ENCODE data around the gene PLXNA1. TPM values are rescaled to one million over a fixed set of nuclear protein-coding genes. Genes with fewer than 3 reads are reported as not detected.

The PLXNA1 gene
- total and polyA plus RNA-seq, 2 experiments from 2014 or later: 11.0 to 73.5 TPM

GRCh38 chr3:126948980-126949535, 33.9 kb upstream of the PLXNA1 start:
- H3K9me2 ChIP-seq (ENCODE audit: insufficient read depth): no peaks in the 10 kb centered on the region
- H3K27me3 Mint-ChIP-seq (ENCODE audit: insufficient read depth, low read depth, poor library complexity): peaks cover 6% of the 10 kb centered on the region
- H4K20me1 ChIP-seq (replicated peaks; ENCODE audit: insufficient read depth): no peaks in the 10 kb centered on the region
- no peaks in the 10 kb centered on the region for H3K4me1 ChIP-seq (ENCODE audit: insufficient read depth)
- no peaks in the 10 kb centered on the region for H3K36me3 Mint-ChIP-seq (ENCODE audit: low read depth)
- no peaks in the 10 kb centered on the region for H3F3A ChIP-seq (replicated peaks; ENCODE audit: low read depth)
- no peak overlapping the region for H3K4me2 ChIP-seq
- H3K9me3 Mint-ChIP-seq: no peaks in the 10 kb centered on the region
- no peak overlapping the region for H3K4me3 Mint-ChIP-seq
- H2AFZ ChIP-seq: no peak overlapping the region
- no peak for DNase-seq (ENCODE audit: low spot score)
- no peaks in the 10 kb centered on the region for H3K79me2 ChIP-seq (replicated peaks; ENCODE audit: insufficient read depth)
- no peak overlapping the region for H3K27ac Mint-ChIP-seq
- no peak overlapping the region for H3K4me3 ChIP-seq
- H3K27ac ChIP-seq (ENCODE audit: low read depth): no peak overlapping the region
- H3K36me3 ChIP-seq (ENCODE audit: insufficient read depth): no peaks in the 10 kb centered on the region
- peaks cover 8% of the 10 kb centered on the region; the same call in 2 of the 3 replicates for H3K4me1 Mint-ChIP-seq
- ATAC-seq: no peak
- TF ChIP-seq EZH2phosphoT487 (IDR thresholded peaks at IDR 0.05; ENCODE audit: unreplicated experiment) (no peak), CREB1 (CRISPR knock-in tag; IDR thresholded peaks at IDR 0.05; ENCODE audit: low read depth) (no peak), REST (IDR thresholded peaks at IDR 0.05; ENCODE audit: unreplicated experiment) (no peak), JUNB (IDR thresholded peaks at IDR 0.05; ENCODE audit: unreplicated experiment) (no peak), POLR2AphosphoS5 (IDR thresholded peaks at IDR 0.05; ENCODE audit: low read depth) (no peak), ZNF114 (CRISPR knock-in tag; IDR thresholded peaks at IDR 0.05) (no peak), EZH2 (IDR thresholded peaks at IDR 0.05; ENCODE audit: low read depth, unreplicated experiment) (no peak), ETS1 (IDR thresholded peaks at IDR 0.05) (no peak), STAT1 (IDR thresholded peaks at IDR 0.05; ENCODE audit: unreplicated experiment) (no peak), CTCF (conservative IDR thresholded peaks at IDR 0.05; ENCODE audit: low read depth in 2 of 2) (no peak), NANOG (IDR thresholded peaks at IDR 0.05; ENCODE audit: borderline replicate concordance) (no peak)
- no peaks in the 10 kb centered on the region for H3K27me3 ChIP-seq (ENCODE audit: insufficient read depth)

Measured in GM23338 (cell line).